Liver (tissue), 9 donors: ENCODE data around the gene KISS1. TPM values are rescaled to one million over a fixed set of nuclear protein-coding genes. Genes with fewer than 3 reads are reported as not detected.

ENCODE experiments used
- DNase-seq: peaks from one replicate; pipeline ENCODE4 v3.0.0-alpha.2; 2017; ENCODE audit warnings: low spot score
- H3K27ac ChIP-seq, 2 donors: one replicate each; pipeline ENCODE4 v1.7.0; 2013; ENCODE audit warnings: inconsistent platforms in 2 of 2, low read length in 2 of 2, control low read depth in 1 of 2, low read depth in 1 of 2, mild to moderate bottlenecking in 1 of 2
- H3K27me3 ChIP-seq, 4 donors: one replicate each; pipeline versions ENCODE4 v1.6.1 to v1.7.0; 2013; ENCODE audit warnings: low read length in 3 of 4, inconsistent platforms in 1 of 4, mild to moderate bottlenecking in 1 of 4, moderate library complexity in 1 of 4; ENCODE audit not compliant: control insufficient read depth in 4 of 4, insufficient read depth in 4 of 4
- H3K36me3 ChIP-seq, 4 donors: one replicate each; pipeline versions ENCODE4 v1.6.1 to v1.7.0; 2013; ENCODE audit warnings: low read length in 3 of 4, mild to moderate bottlenecking in 3 of 4, low read depth in 1 of 4, moderate library complexity in 1 of 4; ENCODE audit not compliant: control insufficient read depth in 4 of 4, insufficient read depth in 3 of 4
- H3K4me1 ChIP-seq, 4 donors: one replicate each; pipeline versions ENCODE4 v1.6.1 to v1.7.0; 2013; ENCODE audit warnings: low read length in 3 of 4, mild to moderate bottlenecking in 3 of 4, moderate library complexity in 1 of 4; ENCODE audit not compliant: control insufficient read depth in 4 of 4, insufficient read depth in 4 of 4
- H3K4me3 ChIP-seq, 3 donors: one replicate each; pipeline versions ENCODE4 v1.6.1 to v1.7.0; 2013; ENCODE audit warnings: low read length in 3 of 3, control low read depth in 1 of 3, low read depth in 1 of 3, mild to moderate bottlenecking in 1 of 3
- H3K9ac ChIP-seq, 2 donors: one replicate each; pipeline ENCODE4 v1.7.0; 2013; ENCODE audit warnings: low read length in 2 of 2, mild to moderate bottlenecking in 2 of 2, moderate library complexity in 2 of 2, control low read depth in 1 of 2, low read depth in 1 of 2
- H3K9me3 ChIP-seq, 4 donors: one replicate each; pipeline versions ENCODE4 v1.6.1 to v1.7.0; 2013; ENCODE audit warnings: low read length in 3 of 4; ENCODE audit not compliant: control insufficient read depth in 4 of 4
- EGR1 ChIP-seq, 2 donors: IDR thresholded peaks; 2 replicates each; pipeline ENCODE4 v1.6.1; 2016 to 2018; ENCODE audit warnings: antibody characterized with exemption in 2 of 2, low read depth in 2 of 2
- FOXA1 ChIP-seq: IDR thresholded peaks from 2 replicates; pipeline ENCODE4 v1.6.1; 2016; ENCODE audit warnings: antibody characterized with exemption
- GABPA ChIP-seq, 2 donors: IDR thresholded peaks in 1 of 2; conservative IDR thresholded peaks in 1 of 2; 2 replicates each; pipeline ENCODE4 v1.6.1; 2016; ENCODE audit warnings: antibody characterized with exemption in 2 of 2, mild to moderate bottlenecking in 1 of 2, moderate library complexity in 1 of 2
- HNF4A ChIP-seq, 2 donors: conservative IDR thresholded peaks; 2 replicates each; pipeline ENCODE4 v1.6.1; 2016; ENCODE audit warnings: antibody characterized with exemption in 2 of 2, mild to moderate bottlenecking in 2 of 2
- HNF4G ChIP-seq: IDR thresholded peaks from 2 replicates; pipeline ENCODE4 v1.6.1; 2016; ENCODE audit warnings: antibody characterized with exemption
- JUND ChIP-seq, 2 donors: IDR thresholded peaks; 2 replicates each; pipeline ENCODE4 v1.6.1; 2016; ENCODE audit warnings: antibody characterized with exemption in 2 of 2
- MAX ChIP-seq: IDR thresholded peaks from 2 replicates; pipeline ENCODE4 v1.6.1; 2016; ENCODE audit warnings: antibody characterized with exemption
- NR2F2 ChIP-seq: IDR thresholded peaks from 2 replicates; pipeline ENCODE4 v1.6.1; 2016; ENCODE audit warnings: antibody characterized with exemption
- RAD21 ChIP-seq, 2 donors: IDR thresholded peaks; 2 replicates each; pipeline ENCODE4 v1.6.1; 2016; ENCODE audit warnings: antibody characterized with exemption in 2 of 2, mild to moderate bottlenecking in 2 of 2
- REST ChIP-seq: IDR thresholded peaks from 2 replicates; pipeline ENCODE4 v1.6.1; 2016; ENCODE audit warnings: antibody characterized with exemption, mild to moderate bottlenecking
- RXRA ChIP-seq, 2 donors: IDR thresholded peaks; 2 replicates each; pipeline ENCODE4 v1.6.1; 2017 to 2018; ENCODE audit warnings: antibody characterized with exemption in 2 of 2, mild to moderate bottlenecking in 1 of 2
- SP1 ChIP-seq: IDR thresholded peaks from 2 replicates; pipeline ENCODE4 v1.6.1; 2018; ENCODE audit warnings: antibody characterized with exemption, mild to moderate bottlenecking
- YY1 ChIP-seq: IDR thresholded peaks from 2 replicates; pipeline ENCODE4 v1.6.1; 2016; ENCODE audit warnings: antibody characterized with exemption, mild to moderate bottlenecking
- ZBTB33 ChIP-seq: IDR thresholded peaks from 2 replicates; pipeline ENCODE4 v1.6.1; 2016; ENCODE audit warnings: antibody characterized with exemption
- WGBS: extraction: QIAGEN DNeasy Blood & Tissue Kit; methylation state at CpG from one replicate; pipeline ENCODE4 v1.1.7; 2013; 5-methylcytosine and 5-hydroxymethylcytosine counted together
- polyA plus RNA-seq, 2 donors: library from polyadenylated mRNA; stranded (reverse) in 1 of 2; unstranded in 1 of 2; fragments of 200-250 nt in 1 of 2; fragments of >200 nt in 1 of 2; fragmentation: Nextera tagmentation in 1 of 2; extraction: Ambion mirVana in 1 of 2; gene quantifications; one replicate each; pipeline versions ENCODE4 v1.2.1 to v1.2.3, GENCODE V29; 2013 to 2015
- total RNA-seq, 2 donors: library from RNA; depleted of rRNA; stranded (reverse); fragments of >200 nt; gene quantifications; one replicate each; pipeline ENCODE4 v1.2.3, GENCODE V29; 2014
- donor health status: healthy.
- donor health status: healthy.
- donor health status: healthy.
- donor health status: healthy.
- donor health status: healthy.

The KISS1 gene
- total and polyA plus RNA-seq, 4 donors = 0.50 to 1.4 TPM; not detected in 2

GRCh38 chr1:204172404-204173029 is 23.8 kb downstream of the KISS1 start:
- WGBS = 98% methylated on average over 2 of the region's 2 CpGs
- Histone ChIP-seq H3K9me3 (peaks cover 0 to 4% (median 0%) of the 10 kb centered on the region in 4 donors), H3K36me3 (no peaks in the 10 kb centered on the region), H3K27ac (no peak overlapping the region), H3K4me3 (no peak overlapping the region), H3K4me1 (peaks cover 0 to 6% (median 2%) of the 10 kb centered on the region in 4 donors), H3K9ac (no peak overlapping the region), H3K27me3 (no peaks in the 10 kb centered on the region)
- DNase-seq = no peak
- no peak for TF ChIP-seq HNF4A (conservative IDR thresholded peaks at IDR 0.05)

- H3K9me3 ChIP-seq = peaks cover 0 to 4% (median 0%) of the 10 kb centered on the region in 4 donors
- H3K9ac ChIP-seq = no peak overlapping the region
- DNase-seq = no peak
- peaks cover 0 to 6% (median 2%) of the 10 kb centered on the region in 4 donors for H3K4me1 ChIP-seq
- no peak overlapping the region for H3K27ac ChIP-seq
- TF ChIP-seq YY1 (peak; percentile 45), RXRA (IDR thresholded peaks at IDR 0.05) (peak; percentile 58 to 66), HNF4A (conservative IDR thresholded peaks at IDR 0.05) (peak; percentile 14 to 44), GABPA (IDR thresholded peaks at IDR 0.05 in 1 of 2, conservative IDR thresholded peaks at IDR 0.05 in 1 of 2) (no peak), RAD21 (IDR thresholded peaks at IDR 0.05) (no peak), SP1 (no peak), REST (no peak), FOXA1 (no peak), EGR1 (IDR thresholded peaks at IDR 0.05; ENCODE audit: low read depth in 2 of 2) (no peak), NR2F2 (no peak), HNF4G (no peak), ZBTB33 (no peak), MAX (peak; percentile 11), JUND (IDR thresholded peaks at IDR 0.05) (no peak)
- H3K4me3 ChIP-seq = no peak overlapping the region
- no peaks in the 10 kb centered on the region for H3K27me3 ChIP-seq
- WGBS = 13% methylated on average over 4 of the region's 4 CpGs
- no peaks in the 10 kb centered on the region for H3K36me3 ChIP-seq
Observed at GRCh38 chr1:204171751-204172178, 24.5 kb downstream of the KISS1 start.
